Progenitor cell of endocrine pancreas (in vitro differentiated cells): ENCODE data around the gene ZMYND12. TPM values are rescaled to one million over a fixed set of nuclear protein-coding genes. Genes with fewer than 3 reads are reported as not detected.

ENCODE experiments used
- DNase-seq: peaks from one replicate; pipeline ENCODE4 v3.0.0; 2021; ENCODE audit warnings: low spot score; ENCODE audit not compliant: unreplicated experiment
- H3K27ac Mint-ChIP-seq: 2 replicates; pipeline ENCODE4 v1.8.0; 2021; ENCODE audit warnings: mild to moderate bottlenecking, moderate library complexity, mixed read lengths
- H3K27me3 Mint-ChIP-seq: 2 replicates; pipeline ENCODE4 v1.8.0; 2021; ENCODE audit warnings: mixed read lengths
- H3K36me3 Mint-ChIP-seq: 2 replicates; pipeline ENCODE4 v1.8.0; 2022; ENCODE audit warnings: mixed read lengths; ENCODE audit not compliant: insufficient read depth
- H3K4me1 Mint-ChIP-seq: 2 replicates; pipeline ENCODE4 v1.8.0; 2021; ENCODE audit warnings: low read depth, mixed read lengths
- H3K4me3 Mint-ChIP-seq: 2 replicates; pipeline ENCODE4 v1.8.0; 2021; ENCODE audit warnings: low read depth, mild to moderate bottlenecking, moderate library complexity, mixed read lengths
- H3K9me3 Mint-ChIP-seq: 2 replicates; pipeline ENCODE4 v1.8.0; 2021; ENCODE audit warnings: low read depth, mixed read lengths
- CTCF ChIP-seq: fragments of 200-600 bp; sonication (generic); IDR thresholded peaks from one replicate; pipeline ENCODE4 v1.5.0; 2021; ENCODE audit warnings: antibody characterized with exemption, mild to moderate bottlenecking; ENCODE audit not compliant: unreplicated experiment
- total RNA-seq: library from RNA; stranded (reverse); gene quantifications from 2 replicates; pipeline ENCODE4 v1.2.1, GENCODE V29; 2021

The ZMYND12 gene
- total RNA-seq, 1 donor from 2014 or later: 2.0 TPM

- TF ChIP-seq CTCF: no peak
- Mint-ChIP-seq H3K27me3 (peaks cover 5% of the 10 kb centered on the region), H3K27ac (no peak overlapping the region), H3K4me1 (no peaks in the 10 kb centered on the region), H3K4me3 (no peak overlapping the region), H3K36me3 (peaks cover 2% of the 10 kb centered on the region), H3K9me3 (no peaks in the 10 kb centered on the region)
- no peak for DNase-seq
Observed at GRCh38 chr1:42417166-42417565, 38.7 kb downstream of the ZMYND12 start.

DNA sequence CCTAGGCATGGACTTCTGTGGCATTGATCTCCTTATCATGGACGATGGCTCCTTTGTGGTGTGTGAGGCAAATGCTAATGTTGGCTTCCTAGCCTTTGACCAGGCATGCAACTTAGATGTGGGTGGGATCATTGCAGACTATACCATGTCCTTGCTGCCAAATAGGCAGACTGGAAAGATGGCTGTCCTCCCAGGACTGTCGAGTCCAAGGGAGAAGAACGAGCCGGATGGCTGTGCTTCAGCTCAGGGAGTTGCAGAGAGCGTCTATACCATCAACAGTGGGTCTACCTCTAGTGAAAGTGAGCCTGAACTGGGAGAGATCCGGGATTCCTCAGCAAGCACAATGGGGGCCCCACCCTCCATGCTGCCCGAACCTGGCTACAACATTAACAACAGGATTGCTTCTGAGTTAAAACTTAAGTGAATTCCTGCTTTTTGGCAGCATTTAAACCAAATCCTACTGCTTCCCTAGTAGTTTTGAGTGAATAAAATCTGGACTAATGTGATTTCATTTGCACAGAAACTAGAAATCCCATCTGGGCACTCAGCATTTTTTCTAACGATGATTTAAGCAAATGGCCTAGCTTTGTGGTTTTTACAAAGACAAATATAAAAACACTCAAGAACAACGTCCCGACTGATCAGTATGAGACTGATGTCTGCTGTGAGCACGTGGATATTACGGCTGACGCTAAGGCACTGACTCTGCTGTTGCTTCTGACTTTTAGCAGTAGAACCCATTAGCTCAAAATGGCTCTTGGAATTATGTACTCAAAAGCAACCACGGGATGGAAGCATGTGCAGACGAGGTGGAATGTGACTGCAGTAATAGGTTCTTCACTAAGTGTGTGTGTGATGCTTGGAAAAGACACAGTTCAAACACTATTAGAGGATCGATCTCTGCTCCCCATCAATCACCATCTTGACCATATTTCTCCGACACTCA, 41.0 kb downstream of the ZMYND12 start:
- Mint-ChIP-seq H3K27me3 (no peaks in the 10 kb centered on the region), H3K27ac (no peak overlapping the region), H3K9me3 (no peaks in the 10 kb centered on the region), H3K4me3 (no peak overlapping the region), H3K4me1 (no peaks in the 10 kb centered on the region), H3K36me3 (peaks cover 2% of the 10 kb centered on the region)
- no peak for TF ChIP-seq CTCF
- DNase-seq: no peak

DNA sequence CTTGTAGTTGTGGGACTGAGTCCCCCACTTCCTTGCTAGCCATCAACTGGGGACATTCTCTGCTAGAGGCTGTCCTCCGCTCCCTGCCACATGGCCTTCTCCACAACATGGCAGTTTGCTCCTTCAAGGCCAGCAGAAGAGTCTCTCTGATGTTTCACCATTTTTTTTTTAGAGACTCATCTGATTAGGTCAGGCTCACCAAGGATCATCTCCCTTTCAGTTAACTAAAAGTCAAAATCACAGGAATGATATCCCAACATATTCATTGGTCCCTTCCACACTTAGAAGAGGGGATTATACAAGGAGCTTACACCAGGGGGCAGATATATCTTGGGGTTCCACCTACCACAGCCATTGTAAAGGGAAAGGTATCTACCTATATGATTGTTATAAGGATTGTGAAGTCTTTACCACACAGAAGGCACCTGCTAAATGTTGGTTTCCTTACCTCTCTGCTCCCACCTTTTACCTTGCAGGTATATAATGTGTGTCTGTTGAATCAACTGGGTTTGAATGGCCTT, 51.9 kb downstream of the ZMYND12 start:
- Mint-ChIP-seq H3K27me3 (no peaks in the 10 kb centered on the region), H3K4me3 (no peak overlapping the region), H3K9me3 (no peaks in the 10 kb centered on the region), H3K36me3 (peaks cover 3% of the 10 kb centered on the region), H3K4me1 (no peaks in the 10 kb centered on the region), H3K27ac (no peak overlapping the region)
- TF ChIP-seq CTCF: no peak
- no peak for DNase-seq

- no peaks in the 10 kb centered on the region for H3K9me3 Mint-ChIP-seq
- H3K36me3 Mint-ChIP-seq: no peaks in the 10 kb centered on the region
- H3K27ac Mint-ChIP-seq: no peak overlapping the region
- H3K4me1 Mint-ChIP-seq: no peaks in the 10 kb centered on the region
- H3K4me3 Mint-ChIP-seq: no peak overlapping the region
- no peak for DNase-seq
- no peaks in the 10 kb centered on the region for H3K27me3 Mint-ChIP-seq
- TF ChIP-seq CTCF: no peak
Observed at GRCh38 chr1:42399315-42400100, 56.3 kb downstream of the ZMYND12 start.
